Dedifferentiated amniotic fluid mesenchymal stem cell (primary cell): ENCODE results near the gene XRN1.

Experiments
- DNase-seq: peaks from one replicate; pipeline ENCODE4 v3.0.0-alpha.2; 2016; ENCODE audit errors: extremely low spot score

The XRN1 gene

GRCh38 chr3:142269767-142270166, 178.1 kb downstream of the XRN1 start:
- no peak for DNase-seq

- no peak for DNase-seq
Observed at GRCh38 chr3:142268426-142268825, 179.4 kb downstream of the XRN1 start.

- no peak for DNase-seq
Observed at GRCh38 chr3:142267269-142267668, 180.6 kb downstream of the XRN1 start.

- no peak for DNase-seq
Observed at GRCh38 chr3:142263112-142263511, 184.7 kb downstream of the XRN1 start.

GRCh38 chr3:142259359-142259758, 188.5 kb downstream of the XRN1 start:
- no peak for DNase-seq

GRCh38 chr3:142256712-142257333, 191.0 kb downstream of the XRN1 start:
- DNase-seq, result no peak
